C4-2B (cell line): ENCODE results near the gene MAFF.
"Not testable (repeated sequence)": the region's sequence is repeated elsewhere in the genome, so short reads cannot be mapped to it uniquely, and the experiment has no call there.

Source experiments
- H3K27ac ChIP-seq: fragments of 450-650 bp; 2 replicates; pipeline ENCODE4 v1.5.1; 2017
- CTCF ChIP-seq: fragments of 450-650 bp; conservative IDR thresholded peaks from 2 replicates; pipeline ENCODE4 v1.5.1; 2017; ENCODE audit warnings: mild to moderate bottlenecking
- ZFX ChIP-seq: fragments of 450-650 bp; IDR thresholded peaks from 2 replicates; pipeline ENCODE4 v1.6.1; 2017

Gene MAFF

DNA sequence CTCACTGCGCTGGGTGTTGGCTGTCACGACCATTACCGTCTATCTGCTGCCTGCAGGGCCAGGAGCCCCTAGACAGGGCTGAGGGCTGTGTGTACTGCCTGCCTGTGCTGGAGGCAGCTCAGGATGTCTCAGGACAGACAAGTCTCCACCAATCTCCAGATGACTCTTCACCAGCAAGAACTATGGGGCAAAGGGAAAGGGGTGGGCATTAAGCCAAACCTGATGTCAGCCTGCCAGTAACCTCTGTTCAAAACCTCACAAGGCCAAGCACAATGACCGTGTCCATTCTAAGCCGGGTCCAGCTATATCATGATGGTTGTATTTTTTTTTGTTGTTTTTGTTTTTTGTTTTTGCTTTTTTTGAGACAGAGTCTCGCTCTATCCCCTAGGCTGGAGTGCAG lies 31.6 kb downstream of the MAFF start:
- TF ChIP-seq CTCF, result no peak
- TF ChIP-seq ZFX, result no peak
- H3K27ac ChIP-seq, result no peak overlapping the region

GRCh38 chr22:38233856-38234255 lies 32.1 kb downstream of the MAFF start:
- H3K27ac ChIP-seq, result not testable (repeated sequence)

DNA sequence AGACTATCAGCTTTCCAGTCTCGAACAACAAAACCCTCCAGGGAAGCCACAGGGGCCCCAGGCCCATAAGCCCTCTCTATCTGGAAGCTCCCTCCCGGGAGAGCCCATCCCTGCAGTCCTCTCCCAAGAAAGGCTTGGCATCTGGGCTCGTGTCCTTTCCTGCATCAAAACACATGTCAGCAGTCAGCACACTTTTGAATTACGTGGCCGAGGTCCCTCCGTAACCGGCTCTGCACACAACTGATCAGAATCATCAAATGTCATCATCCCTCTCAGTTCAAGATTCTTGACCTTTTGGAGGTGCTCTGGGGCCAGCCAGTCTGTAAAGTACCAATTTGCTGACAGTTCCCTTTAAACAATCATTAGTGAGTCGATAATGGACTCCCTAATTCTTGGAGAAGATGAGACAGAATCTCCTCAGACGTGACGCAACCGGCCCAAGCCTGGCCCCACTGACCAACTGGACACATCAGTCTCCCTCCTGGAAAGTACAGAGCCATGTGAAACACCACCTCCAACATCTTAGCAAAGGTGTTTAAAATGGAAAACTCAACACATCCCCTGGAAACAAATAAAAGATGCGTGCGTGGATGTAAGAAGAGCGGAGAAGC lies 33.6 kb downstream of the MAFF start:
- no peak overlapping the region; the same call in 1 of the 2 replicates for H3K27ac ChIP-seq
- no peak for TF ChIP-seq CTCF
- no peak for TF ChIP-seq ZFX

GRCh38 chr22:38236786-38237185 lies 35.0 kb downstream of the MAFF start:
- no peak for TF ChIP-seq ZFX
- no peak for TF ChIP-seq CTCF
- H3K27ac ChIP-seq, result peak overlapping the region; percentile 68

- TF ChIP-seq ZFX, result no peak
- no peak for TF ChIP-seq CTCF
- no peak overlapping the region for H3K27ac ChIP-seq
Measured at GRCh38 chr22:38238519-38239071, 36.8 kb downstream of the MAFF start.

DNA sequence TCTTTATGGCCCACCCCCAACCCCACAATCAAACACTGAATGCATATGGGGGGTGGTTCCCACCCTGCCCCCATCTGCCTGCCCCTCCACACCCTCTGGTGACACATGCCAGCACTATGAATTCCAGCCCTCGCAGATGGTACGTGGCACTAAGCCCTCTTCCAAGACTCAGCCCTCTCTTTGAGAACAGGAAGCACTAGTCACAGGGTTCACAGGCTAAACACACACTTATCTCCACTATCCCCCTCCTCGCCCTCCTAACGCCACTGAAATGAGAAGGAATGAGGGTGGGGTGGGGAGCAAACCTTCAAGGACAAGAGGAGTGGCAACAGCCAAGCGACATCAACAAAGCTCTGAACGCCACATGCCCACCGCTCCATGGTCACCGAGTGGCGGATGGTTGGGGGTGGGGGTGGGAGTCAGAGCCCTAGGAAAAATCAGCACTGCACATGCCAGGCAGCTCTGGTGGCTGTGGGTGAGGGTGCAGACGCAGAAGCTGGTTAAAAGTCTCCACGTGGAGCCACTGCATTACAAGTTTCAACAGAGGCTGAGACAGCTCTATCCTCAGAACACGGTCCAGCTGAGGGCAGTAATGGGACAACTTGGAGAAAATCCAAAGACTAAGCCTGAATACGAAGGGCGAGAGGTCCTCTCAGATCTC lies 37.4 kb downstream of the MAFF start:
- no peak for TF ChIP-seq ZFX
- no peak for TF ChIP-seq CTCF
- H3K27ac ChIP-seq, result no peak overlapping the region

DNA sequence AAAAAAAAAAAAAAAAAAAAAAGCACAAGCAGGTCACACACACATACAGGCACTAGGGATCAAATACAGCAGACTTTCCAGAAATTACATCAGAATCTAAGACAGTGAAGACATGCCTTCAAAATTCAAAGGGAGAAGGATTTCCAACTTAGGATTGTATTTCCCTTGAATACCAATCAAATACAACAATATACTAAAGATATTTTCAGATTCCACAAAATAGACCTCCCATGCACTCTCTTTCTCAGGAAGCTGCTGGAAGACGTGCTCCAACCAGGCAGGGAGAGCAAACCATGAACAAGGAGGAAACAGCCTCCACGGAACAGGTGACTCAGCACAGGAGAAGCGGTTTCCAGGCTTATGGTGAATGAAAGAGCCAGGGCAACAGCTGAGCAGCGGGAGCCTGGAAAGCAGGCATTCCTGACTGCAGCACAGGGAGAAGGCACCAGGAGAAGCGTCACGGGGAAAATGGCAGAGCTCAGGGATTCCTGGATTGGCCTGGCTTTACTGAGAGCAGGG lies 39.0 kb downstream of the MAFF start:
- TF ChIP-seq CTCF (no peak), ZFX (no peak)
- H3K27ac ChIP-seq, result peak overlapping the region; percentile 61
